RWPE2 (cell line): ENCODE data around the gene ELMOD3.
"Not testable (repeated sequence)": the region's sequence is repeated elsewhere in the genome, so short reads cannot be mapped to it uniquely, and the experiment has no call there.

Experiments used
- ATAC-seq: fragments of 200-7000 bp; cut with Tn5 transposase; 3 replicates; pipeline ENCODE4 v1.9.1; 2021; ENCODE audit warnings: low read depth
- DNase-seq: peaks from one replicate; pipeline ENCODE4 v3.0.0-alpha.2; 2020; ENCODE audit warnings: low spot score
- H3K27ac ChIP-seq: fragments of 450-650 bp; 2 replicates; pipeline ENCODE4 v1.5.1; 2017; ENCODE audit warnings: mild to moderate bottlenecking; ENCODE audit not compliant: poor library complexity, severe bottlenecking
- H3K27me3 ChIP-seq: fragments of 250-450 bp; sonication (Bioruptor Pico); 2 replicates; pipeline ENCODE4 v1.5.1; 2021; ENCODE audit warnings: mild to moderate bottlenecking, moderate library complexity; ENCODE audit not compliant: insufficient read depth, poor library complexity, severe bottlenecking
- H3K36me3 ChIP-seq: fragments of 250-450 bp; sonication (Bioruptor Pico); 2 replicates; pipeline ENCODE4 v1.5.1; 2020; ENCODE audit warnings: low read depth, mild to moderate bottlenecking, moderate library complexity
- H3K4me1 ChIP-seq: fragments of 250-450 bp; sonication (Bioruptor Pico); 2 replicates; pipeline ENCODE4 v1.5.1; 2021; ENCODE audit warnings: mild to moderate bottlenecking, moderate library complexity; ENCODE audit not compliant: insufficient read depth, poor library complexity, severe bottlenecking
- H3K4me3 ChIP-seq: fragments of 250-450 bp; sonication (Bioruptor Pico); 2 replicates; pipeline ENCODE4 v1.5.1; 2021; ENCODE audit warnings: mild to moderate bottlenecking, moderate library complexity; ENCODE audit not compliant: severe bottlenecking
- H3K9me3 ChIP-seq: fragments of 250-450 bp; sonication (Bioruptor Pico); 2 replicates; pipeline ENCODE4 v1.5.1; 2021; ENCODE audit warnings: mild to moderate bottlenecking, moderate library complexity; ENCODE audit not compliant: severe bottlenecking
- TF ChIP-seq, protein P1 (sequence below): fragments of 450-650 bp; IDR thresholded peaks from one replicate; pipeline ENCODE4 v1.5.1; 2017; ENCODE audit warnings: mild to moderate bottlenecking, moderate library complexity; ENCODE audit not compliant: poor library complexity, severe bottlenecking

The ELMOD3 gene

GRCh38 chr2:85340034-85340892, 14.3 kb upstream of the ELMOD3 start:
- no peaks in the 10 kb centered on the region for H3K9me3 ChIP-seq
- H3K36me3 ChIP-seq: no peaks in the 10 kb centered on the region
- H3K4me1 ChIP-seq: no peaks in the 10 kb centered on the region
- ATAC-seq (no peak), DNase-seq (no peak)
- H3K4me3 ChIP-seq: no peak overlapping the region
- H3K27me3 ChIP-seq: no peaks in the 10 kb centered on the region
- TF ChIP-seq, protein P1, sequence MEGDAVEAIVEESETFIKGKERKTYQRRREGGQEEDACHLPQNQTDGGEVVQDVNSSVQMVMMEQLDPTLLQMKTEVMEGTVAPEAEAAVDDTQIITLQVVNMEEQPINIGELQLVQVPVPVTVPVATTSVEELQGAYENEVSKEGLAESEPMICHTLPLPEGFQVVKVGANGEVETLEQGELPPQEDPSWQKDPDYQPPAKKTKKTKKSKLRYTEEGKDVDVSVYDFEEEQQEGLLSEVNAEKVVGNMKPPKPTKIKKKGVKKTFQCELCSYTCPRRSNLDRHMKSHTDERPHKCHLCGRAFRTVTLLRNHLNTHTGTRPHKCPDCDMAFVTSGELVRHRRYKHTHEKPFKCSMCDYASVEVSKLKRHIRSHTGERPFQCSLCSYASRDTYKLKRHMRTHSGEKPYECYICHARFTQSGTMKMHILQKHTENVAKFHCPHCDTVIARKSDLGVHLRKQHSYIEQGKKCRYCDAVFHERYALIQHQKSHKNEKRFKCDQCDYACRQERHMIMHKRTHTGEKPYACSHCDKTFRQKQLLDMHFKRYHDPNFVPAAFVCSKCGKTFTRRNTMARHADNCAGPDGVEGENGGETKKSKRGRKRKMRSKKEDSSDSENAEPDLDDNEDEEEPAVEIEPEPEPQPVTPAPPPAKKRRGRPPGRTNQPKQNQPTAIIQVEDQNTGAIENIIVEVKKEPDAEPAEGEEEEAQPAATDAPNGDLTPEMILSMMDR: no peak
- H3K27ac ChIP-seq: no peak overlapping the region

- Histone ChIP-seq H3K9me3 (no peaks in the 10 kb centered on the region), H3K27me3 (no peaks in the 10 kb centered on the region), H3K27ac (no peak overlapping the region), H3K4me3 (no peak overlapping the region), H3K4me1 (no peaks in the 10 kb centered on the region), H3K36me3 (peaks cover 9% of the 10 kb centered on the region; the same call in 1 of the 2 replicates)
- TF ChIP-seq, protein P1: no peak
- DNase-seq (no peak), ATAC-seq (no peak)
These were observed 13.1 kb upstream of the ELMOD3 start for GRCh38 chr2:85341269-85342029.

GRCh38 chr2:85342156-85342555, 12.4 kb upstream of the ELMOD3 start:
- no peak for ATAC-seq
- Histone ChIP-seq H3K4me1 (no peaks in the 10 kb centered on the region), H3K27me3 (no peaks in the 10 kb centered on the region), H3K36me3 (peaks cover 10% of the 10 kb centered on the region; the same call in 1 of the 2 replicates), H3K27ac (no peak overlapping the region), H3K4me3 (no peak overlapping the region), H3K9me3 (no peaks in the 10 kb centered on the region)
- no peak for DNase-seq
- TF ChIP-seq, protein P1: no peak

GRCh38 chr2:85343207-85343895, 11.2 kb upstream of the ELMOD3 start:
- ATAC-seq, H3K4me1 ChIP-seq, DNase-seq, H3K27ac ChIP-seq, H3K9me3 ChIP-seq, H3K27me3 ChIP-seq, H3K4me3 ChIP-seq: not testable (repeated sequence)
- H3K36me3 ChIP-seq: peaks cover 21% of the 10 kb centered on the region

DNA sequence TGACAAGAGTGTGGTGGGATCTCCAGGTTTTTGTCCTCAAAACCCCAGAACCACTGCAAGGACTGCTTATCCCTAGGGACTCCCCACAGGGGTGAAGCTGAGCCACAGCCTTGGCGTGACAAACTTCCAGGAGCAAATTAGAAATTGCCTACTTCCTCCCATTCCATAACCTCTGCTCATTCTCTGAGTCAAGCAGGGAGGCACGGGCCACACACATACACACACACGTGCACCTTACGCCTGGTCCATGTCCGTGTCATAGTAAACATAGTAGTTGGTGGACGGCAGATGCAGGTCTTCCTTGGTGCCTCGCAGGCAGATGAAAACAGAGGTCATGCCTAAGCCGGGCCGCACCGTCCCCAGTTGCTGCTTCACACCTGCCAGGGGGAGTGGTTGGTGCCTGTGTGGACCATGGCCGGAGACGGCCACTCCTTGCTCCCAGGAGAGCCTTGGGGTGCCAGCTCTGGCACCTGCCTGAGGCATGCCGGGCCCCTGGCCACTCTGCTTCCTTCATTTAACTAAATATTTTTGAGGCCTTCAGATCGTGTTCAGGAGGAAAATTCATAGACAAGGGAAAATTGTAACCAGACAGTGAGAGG, 10.1 kb upstream of the ELMOD3 start:
- H3K36me3 ChIP-seq: peaks cover 29% of the 10 kb centered on the region
- no peaks in the 10 kb centered on the region for H3K9me3 ChIP-seq
- no peak overlapping the region for H3K4me3 ChIP-seq
- TF ChIP-seq, protein P1: no peak
- H3K27ac ChIP-seq: no peak overlapping the region
- no peak for DNase-seq
- no peak for ATAC-seq
- no peaks in the 10 kb centered on the region for H3K4me1 ChIP-seq
- no peaks in the 10 kb centered on the region for H3K27me3 ChIP-seq
